Activated CD4-positive, alpha-beta T cell treated with anti-CD3 and anti-CD28 coated beads for 1 hour (primary cell): ENCODE measurements around the gene IL18.
"Not testable (repeated sequence)": the region's sequence is repeated elsewhere in the genome, so short reads cannot be mapped to it uniquely, and the experiment has no call there.

Experiments
- DNase-seq: peaks from one replicate; pipeline ENCODE4 v3.0.0-alpha.2; 2020

Gene IL18

GRCh38 chr11:112163875-112164685, at the start of gene IL18:
Gene IL18, minus strand, starts transcription at chr11:112164094. Its CDS starts 9,041 bp downstream, at chr11:112155053.
- DNase-seq: no peak

GRCh38 chr11:112212710-112213109, 48.8 kb upstream of the IL18 start:
- DNase-seq: no peak

- no peak for DNase-seq
These were observed 48.4 kb upstream of the IL18 start for GRCh38 chr11:112212290-112212689.

GRCh38 chr11:112211536-112211935, 47.6 kb upstream of the IL18 start:
- DNase-seq: no peak

- no peak for DNase-seq
These were observed 47.0 kb upstream of the IL18 start for GRCh38 chr11:112210890-112211289.

- DNase-seq: no peak
These were observed 42.2 kb upstream of the IL18 start for GRCh38 chr11:112206071-112206470.

- no peak for DNase-seq
These were observed 36.4 kb upstream of the IL18 start for GRCh38 chr11:112200252-112200651.

- DNase-seq: not testable (repeated sequence)
These were observed 35.2 kb upstream of the IL18 start for GRCh38 chr11:112199101-112199500.

- no peak for DNase-seq
These were observed 32.7 kb upstream of the IL18 start for GRCh38 chr11:112196519-112197087.

- no peak for DNase-seq
These were observed 32.1 kb upstream of the IL18 start for GRCh38 chr11:112195951-112196351.

- DNase-seq: not testable (repeated sequence)
These were observed 31.2 kb upstream of the IL18 start for GRCh38 chr11:112195113-112195512.

- DNase-seq: no peak
These were observed 22.4 kb upstream of the IL18 start for GRCh38 chr11:112186304-112186703.

GRCh38 chr11:112185883-112186282, 22.0 kb upstream of the IL18 start:
- no peak for DNase-seq

GRCh38 chr11:112182867-112183266, 19.0 kb upstream of the IL18 start:
- no peak for DNase-seq

GRCh38 chr11:112179601-112180000, 15.7 kb upstream of the IL18 start:
- no peak for DNase-seq

- DNase-seq: no peak
These were observed 15.0 kb upstream of the IL18 start for GRCh38 chr11:112178936-112179335.

- DNase-seq: no peak
These were observed 14.5 kb upstream of the IL18 start for GRCh38 chr11:112178428-112178827.

- no peak for DNase-seq
These were observed 13.7 kb upstream of the IL18 start for GRCh38 chr11:112177589-112177988.

- DNase-seq: no peak
These were observed 12.2 kb upstream of the IL18 start for GRCh38 chr11:112176077-112176476.

GRCh38 chr11:112175599-112175952, 11.7 kb upstream of the IL18 start:
- no peak for DNase-seq

GRCh38 chr11:112174789-112175598, 11.1 kb upstream of the IL18 start, which contains the start of gene BCO2:
Gene BCO2, plus strand, starts transcription at chr11:112175512. Its CDS starts 90 bp downstream, at chr11:112175602.
- no peak for DNase-seq

GRCh38 chr11:112173152-112173551, 9.3 kb upstream of the IL18 start:
- DNase-seq: no peak

- no peak for DNase-seq
These were observed 8.6 kb upstream of the IL18 start for GRCh38 chr11:112172362-112172994.
